ENCODE results near the gene IKBKE. TPM values are rescaled to one million over a fixed set of nuclear protein-coding genes. Genes with fewer than 3 reads are reported as not detected.

The IKBKE gene
- total RNA-seq, 2 experiments from 2014 or later = 15.3 to 17.2 TPM

GRCh38 chr1:206506405-206507283 is 36.4 kb downstream of the IKBKE start:
- ChIA-PET POLR2A (interaction anchor here (0.5 to 0.6 kb wide), 3 partner anchors 63 to 206 kb away, joined by 3 to 6 read pairs (median 3); no protein-coding TSS in a partner anchor), CTCF (interaction anchor here (0.6 to 3.0 kb wide), 21 partner anchors 8 to 368 kb away, joined by 3 to 16 read pairs (median 4); partner anchors contain the start of gene IKBKE)
- H3K27me3 Mint-ChIP-seq = peaks cover 28% of the 10 kb centered on the region
- ATAC-seq (peak; percentile 6), DNase-seq (peak; percentile 47)
- no peaks in the 10 kb centered on the region for H3K36me3 Mint-ChIP-seq (ENCODE audit: low read depth)
- no peaks in the 10 kb centered on the region for H3K9me3 Mint-ChIP-seq (ENCODE audit: low read depth)
- H3K4me1 Mint-ChIP-seq = peaks cover 47% of the 10 kb centered on the region
- peak overlapping the region; percentile 49 for H3K27ac Mint-ChIP-seq
- intact Hi-C loops (cut with DNase I, micrococcal nuclease) = loop anchor here (1.0 to 5.0 kb wide), 5 partner anchors 36 to 129 kb away; partner anchors contain the start of genes IKBKE (in 2 of the 2), DYRK3 (in 1 of the 2) and EIF2D (in 1 of the 2)
- peak overlapping the region; percentile 60 for H3K4me3 Mint-ChIP-seq

DNA sequence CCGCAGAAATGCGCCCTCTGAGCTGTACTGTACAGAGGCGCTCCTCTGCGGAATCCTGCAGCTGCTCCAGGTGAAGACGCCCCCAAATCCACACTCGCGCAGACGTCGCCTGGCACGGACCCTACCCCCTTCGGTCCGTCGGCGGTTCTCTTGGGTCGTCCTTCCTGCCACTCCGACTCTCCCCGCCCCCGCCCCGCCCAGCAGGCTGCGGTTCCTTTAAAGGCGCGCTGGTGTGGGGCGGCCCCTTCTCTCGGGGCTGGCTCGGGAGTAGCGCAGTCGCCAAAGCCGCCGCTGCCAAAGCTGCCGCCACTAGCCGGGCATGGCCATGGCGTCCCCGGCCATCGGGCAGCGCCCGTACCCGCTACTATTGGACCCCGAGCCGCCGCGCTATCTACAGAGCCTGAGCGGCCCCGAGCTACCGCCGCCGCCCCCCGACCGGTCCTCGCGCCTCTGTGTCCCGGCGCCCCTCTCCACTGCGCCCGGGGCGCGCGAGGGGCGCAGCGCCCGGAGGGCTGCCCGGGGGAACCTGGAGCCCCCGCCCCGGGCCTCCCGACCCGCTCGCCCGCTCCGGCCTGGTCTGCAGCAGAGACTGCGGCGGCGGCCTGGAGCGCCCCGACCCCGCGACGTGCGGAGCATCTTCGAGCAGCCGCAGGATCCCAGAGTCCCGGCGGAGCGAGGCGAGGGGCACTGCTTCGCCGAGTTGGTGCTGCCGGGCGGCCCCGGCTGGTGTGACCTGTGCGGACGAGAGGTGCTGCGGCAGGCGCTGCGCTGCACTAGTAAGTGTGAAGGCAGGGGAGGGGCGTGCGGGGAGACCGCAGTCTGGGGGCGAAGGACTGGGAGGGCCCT is 37.2 kb downstream of the IKBKE start, which contains the start of gene RASSF5:
RASSF5 (plus strand) TSS at position 248 of the 846 bp plus-strand sequence; CDS start at position 320, 72 bp downstream.
- DNase-seq = peak; percentile 90
- H3K9me3 Mint-ChIP-seq (ENCODE audit: low read depth) = no peaks in the 10 kb centered on the region
- peak; percentile 78 for ATAC-seq
- peak within 1 kb of the TSS; percentile 63 for H3K4me3 Mint-ChIP-seq
- intact Hi-C loops (cut with DNase I, micrococcal nuclease) = loop anchor here (1.0 to 5.0 kb wide), 5 partner anchors 37 to 128 kb away; partner anchors contain the start of genes IKBKE (in 2 of the 2), DYRK3 (in 1 of the 2) and EIF2D (in 1 of the 2)
- no peaks in the 10 kb centered on the region for H3K36me3 Mint-ChIP-seq (ENCODE audit: low read depth)
- peak within 1 kb of the TSS; percentile 49 for H3K27ac Mint-ChIP-seq
- peaks cover 47% of the 10 kb centered on the region for H3K4me1 Mint-ChIP-seq
- ChIA-PET CTCF (interaction anchor here (0.7 to 3.0 kb wide), 14 partner anchors 9 to 367 kb away, joined by 3 to 16 read pairs (median 4); no protein-coding TSS in a partner anchor), POLR2A (interaction anchor here (0.5 to 0.6 kb wide), 3 partner anchors 63 to 205 kb away, joined by 3 to 6 read pairs (median 3); no protein-coding TSS in a partner anchor)
- peaks cover 31% of the 10 kb centered on the region for H3K27me3 Mint-ChIP-seq

- H3K4me1 Mint-ChIP-seq = peaks cover 45% of the 10 kb centered on the region
- H3K36me3 Mint-ChIP-seq (ENCODE audit: low read depth) = no peaks in the 10 kb centered on the region
These were observed 38.0 kb downstream of the IKBKE start for GRCh38 chr1:206508130-206508889.

GRCh38 chr1:206508956-206509355 is 38.7 kb downstream of the IKBKE start:
- H3K27me3 Mint-ChIP-seq = peaks cover 31% of the 10 kb centered on the region
- H3K9me3 Mint-ChIP-seq (ENCODE audit: low read depth) = no peaks in the 10 kb centered on the region
- ChIA-PET CTCF (interaction anchor here (0.6 to 1.1 kb wide), 3 partner anchors 14 to 75 kb away, joined by 3 to 5 read pairs (median 4); no protein-coding TSS in a partner anchor), POLR2A (no interaction called here)
- H3K36me3 Mint-ChIP-seq (ENCODE audit: low read depth) = no peaks in the 10 kb centered on the region
- H3K27ac Mint-ChIP-seq = no peak overlapping the region
- ATAC-seq (no peak), DNase-seq (no peak)
- intact Hi-C loops (cut with DNase I, micrococcal nuclease) = loop anchor here in 1 of 2 experiments (1.0 to 5.0 kb wide), 2 partner anchors 10 to 43 kb away; no protein-coding TSS in a partner anchor
- H3K4me3 Mint-ChIP-seq = peak overlapping the region; percentile 63
- H3K4me1 Mint-ChIP-seq = peaks cover 38% of the 10 kb centered on the region

More at GRCh38 chr1:206508130-206508889, 38.0 kb downstream of the IKBKE start:
- ChIA-PET CTCF (no interaction called here), POLR2A (no interaction called here)
- ATAC-seq = no peak
- no peaks in the 10 kb centered on the region for H3K9me3 Mint-ChIP-seq (ENCODE audit: low read depth)
- no peak for DNase-seq
- intact Hi-C loops (cut with DNase I, micrococcal nuclease) = loop anchor here in 1 of 2 experiments (5.0 kb wide), 1 partner anchor 44 kb away; no protein-coding TSS in a partner anchor
- peaks cover 31% of the 10 kb centered on the region for H3K27me3 Mint-ChIP-seq
- H3K4me3 Mint-ChIP-seq = peak overlapping the region; percentile 63
- H3K27ac Mint-ChIP-seq = no peak overlapping the region

DNA sequence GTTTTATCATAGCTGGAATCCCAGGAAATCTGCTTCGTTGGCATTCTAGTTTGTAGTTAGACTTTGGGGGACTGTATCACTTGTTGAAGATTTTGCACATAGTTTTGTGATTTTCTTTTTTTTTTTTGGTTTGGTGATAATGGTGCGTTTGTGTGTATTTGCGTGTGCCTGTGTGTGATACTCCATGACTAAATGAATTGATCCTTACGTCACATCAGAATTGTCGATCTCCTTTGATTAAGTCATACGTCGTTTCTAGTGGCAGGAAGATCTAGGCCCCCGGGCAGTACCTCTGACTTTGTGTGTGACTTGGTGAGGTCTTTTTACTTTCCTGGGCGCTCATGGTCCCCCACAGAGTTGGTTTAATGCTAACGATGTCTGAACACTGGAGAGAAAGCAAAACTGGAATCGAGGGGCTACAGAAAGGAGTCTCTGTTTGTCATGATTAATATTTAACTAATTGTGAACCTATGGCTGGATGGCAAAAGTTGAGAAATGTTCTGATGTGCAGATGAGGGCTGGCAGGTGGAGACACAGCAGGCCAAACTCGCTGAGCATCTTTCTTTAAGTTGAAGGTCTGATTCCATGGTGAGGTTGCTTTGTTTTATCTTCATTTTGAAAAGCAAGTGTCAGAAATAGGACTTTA is 39.5 kb downstream of the IKBKE start:
- CTCF ChIA-PET = interaction anchor here (0.6 to 1.1 kb wide), 3 partner anchors 13 to 74 kb away, joined by 3 to 5 read pairs (median 4); no protein-coding TSS in a partner anchor
- DNase-seq (no peak), ATAC-seq (no peak)
- intact Hi-C loops (cut with DNase I, micrococcal nuclease) = loop anchor here in 1 of 2 experiments (1.0 to 5.0 kb wide), 2 partner anchors 10 to 43 kb away; no protein-coding TSS in a partner anchor
- Mint-ChIP-seq H3K27me3 (peaks cover 31% of the 10 kb centered on the region), H3K4me1 (peaks cover 31% of the 10 kb centered on the region), H3K27ac (no peak overlapping the region), H3K4me3 (no peak overlapping the region), H3K36me3 (ENCODE audit: low read depth) (no peaks in the 10 kb centered on the region), H3K9me3 (ENCODE audit: low read depth) (no peaks in the 10 kb centered on the region)
- POLR2A ChIA-PET = no interaction called here

DNA sequence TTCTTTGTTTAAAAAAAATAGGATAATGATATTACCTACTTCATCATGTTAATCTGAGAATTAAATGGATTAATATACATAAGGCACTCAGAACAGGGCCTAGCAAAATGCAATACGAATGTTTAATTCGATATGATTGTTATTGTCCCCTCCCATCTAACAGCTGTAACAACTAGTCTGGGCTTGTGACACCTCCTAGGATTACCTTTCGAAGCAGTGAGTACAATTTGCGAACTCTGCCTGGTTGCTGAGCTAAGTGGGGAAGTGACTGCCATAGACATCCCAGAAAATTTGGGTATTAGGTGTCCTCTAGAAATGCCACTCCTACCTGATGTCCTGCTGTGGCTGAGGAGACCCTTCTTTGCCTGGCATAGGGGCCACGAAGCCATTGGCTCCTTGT is 40.1 kb downstream of the IKBKE start:
- Mint-ChIP-seq H3K4me3 (no peak overlapping the region), H3K9me3 (ENCODE audit: low read depth) (no peaks in the 10 kb centered on the region), H3K36me3 (ENCODE audit: low read depth) (no peaks in the 10 kb centered on the region), H3K27ac (no peak overlapping the region), H3K4me1 (peaks cover 25% of the 10 kb centered on the region), H3K27me3 (peaks cover 27% of the 10 kb centered on the region)
- intact Hi-C loops (cut with DNase I, micrococcal nuclease) = no loop called here
- CTCF ChIA-PET = interaction anchor here (0.7 kb wide), 1 partner anchor 31 kb away, joined by 3 read pairs; no protein-coding TSS in a partner anchor
- POLR2A ChIA-PET = no interaction called here
- ATAC-seq (no peak), DNase-seq (no peak)

GRCh38 chr1:206511362-206512057 is 41.2 kb downstream of the IKBKE start:
- Mint-ChIP-seq H3K9me3 (ENCODE audit: low read depth) (no peaks in the 10 kb centered on the region), H3K27me3 (peaks cover 25% of the 10 kb centered on the region), H3K4me1 (peaks cover 17% of the 10 kb centered on the region), H3K27ac (no peak overlapping the region), H3K36me3 (ENCODE audit: low read depth) (no peaks in the 10 kb centered on the region), H3K4me3 (no peak overlapping the region)
- no peak for ATAC-seq
- intact Hi-C loops (cut with DNase I, micrococcal nuclease) = no loop called here
- DNase-seq = no peak
- ChIA-PET POLR2A (interaction anchor here (0.6 kb wide), 1 partner anchor 541 kb away, joined by 4 read pairs; the partner anchor contains the start of gene PFKFB2), CTCF (interaction anchor here (0.6 to 1.4 kb wide), 2 partner anchors 26 to 155 kb away, joined by 3 to 4 read pairs; no protein-coding TSS in a partner anchor)

DNA sequence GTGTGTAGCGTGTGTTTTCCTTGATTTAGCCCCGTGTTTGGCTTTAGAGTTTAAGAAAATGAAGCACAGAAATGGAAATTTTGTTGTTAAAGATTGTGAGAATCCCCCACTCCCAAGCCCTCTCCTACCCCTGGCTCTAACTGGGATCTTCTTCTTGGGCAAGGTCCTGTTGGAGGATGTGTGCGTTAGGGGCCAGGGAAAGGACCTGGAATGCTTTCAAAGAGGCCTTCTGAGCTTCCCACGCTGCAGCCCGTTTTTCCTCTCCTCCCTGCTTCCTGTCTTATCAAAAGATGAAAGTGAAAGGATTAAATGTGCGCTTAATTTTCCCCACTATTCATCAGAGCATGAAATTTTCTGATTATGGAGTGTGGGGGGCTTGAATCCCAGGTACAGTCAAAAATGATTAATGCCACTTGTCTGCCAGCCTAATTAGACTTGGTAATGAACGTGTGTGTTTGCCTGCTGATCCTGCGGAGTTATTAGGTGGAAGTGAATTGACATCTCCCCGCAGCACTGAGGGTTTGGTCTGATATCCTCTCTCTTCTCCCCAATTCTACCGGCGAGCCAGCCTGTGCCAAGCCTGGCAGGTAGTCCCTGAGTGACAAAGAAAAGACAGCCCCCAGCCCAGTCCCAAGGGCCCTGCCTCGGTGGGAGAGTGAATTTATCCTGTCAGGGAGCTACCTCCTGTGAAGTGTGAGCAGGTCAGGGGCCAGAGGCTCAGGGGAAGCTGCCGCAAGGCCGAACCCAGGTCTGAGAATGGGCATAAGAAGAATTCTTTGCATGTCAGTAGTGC is 42.0 kb downstream of the IKBKE start:
- DNase-seq = no peak
- H3K27me3 Mint-ChIP-seq = peaks cover 25% of the 10 kb centered on the region
- H3K27ac Mint-ChIP-seq = no peak overlapping the region
- H3K9me3 Mint-ChIP-seq (ENCODE audit: low read depth) = no peaks in the 10 kb centered on the region
- no peak overlapping the region for H3K4me3 Mint-ChIP-seq
- POLR2A ChIA-PET = no interaction called here
- CTCF ChIA-PET = interaction anchor here (0.6 to 1.4 kb wide), 5 partner anchors 11 to 445 kb away, joined by 3 to 4 read pairs (median 4); no protein-coding TSS in a partner anchor
- no peak for ATAC-seq
- intact Hi-C loops (cut with DNase I, micrococcal nuclease) = no loop called here
- peaks cover 10% of the 10 kb centered on the region for H3K4me1 Mint-ChIP-seq
- no peaks in the 10 kb centered on the region for H3K36me3 Mint-ChIP-seq (ENCODE audit: low read depth)

DNA sequence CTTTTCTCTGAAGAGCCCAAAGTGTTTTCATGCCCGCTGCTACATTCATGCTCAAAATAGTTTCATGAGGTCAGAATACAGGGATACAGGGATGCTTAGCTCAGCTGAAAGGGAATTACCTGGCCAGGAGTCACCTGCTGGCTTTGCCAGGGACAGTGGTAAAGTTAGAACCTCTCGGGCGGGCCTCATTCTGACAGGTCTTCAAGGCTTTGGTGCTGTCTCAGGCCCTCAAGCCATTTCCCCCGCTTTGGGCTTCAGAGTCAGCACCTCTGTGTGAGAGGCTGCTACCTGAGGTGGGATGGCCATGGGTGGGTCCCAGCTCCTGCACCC is 42.5 kb downstream of the IKBKE start:
- peaks cover 25% of the 10 kb centered on the region for H3K27me3 Mint-ChIP-seq
- H3K9me3 Mint-ChIP-seq (ENCODE audit: low read depth) = no peaks in the 10 kb centered on the region
- H3K4me3 Mint-ChIP-seq = no peak overlapping the region
- ChIA-PET CTCF (interaction anchor here (0.6 to 1.4 kb wide), 4 partner anchors 10 to 446 kb away, joined by 3 to 4 read pairs (median 4); no protein-coding TSS in a partner anchor), POLR2A (no interaction called here)
- no peak for DNase-seq
- no peak overlapping the region for H3K27ac Mint-ChIP-seq
- peaks cover 10% of the 10 kb centered on the region for H3K4me1 Mint-ChIP-seq
- intact Hi-C loops (cut with DNase I, micrococcal nuclease) = no loop called here
- ATAC-seq = no peak
- no peaks in the 10 kb centered on the region for H3K36me3 Mint-ChIP-seq (ENCODE audit: low read depth)
